ENCODE measurements around the gene ANGPT4.
"Not testable (repeated sequence)": the region's sequence is repeated elsewhere in the genome, so short reads cannot be mapped to it uniquely, and the experiment has no call there.

ANGPT4 gene

GRCh38 chr20:842547-842940 lies 73.6 kb downstream of the ANGPT4 start:
- no peak for DNase-seq

DNA sequence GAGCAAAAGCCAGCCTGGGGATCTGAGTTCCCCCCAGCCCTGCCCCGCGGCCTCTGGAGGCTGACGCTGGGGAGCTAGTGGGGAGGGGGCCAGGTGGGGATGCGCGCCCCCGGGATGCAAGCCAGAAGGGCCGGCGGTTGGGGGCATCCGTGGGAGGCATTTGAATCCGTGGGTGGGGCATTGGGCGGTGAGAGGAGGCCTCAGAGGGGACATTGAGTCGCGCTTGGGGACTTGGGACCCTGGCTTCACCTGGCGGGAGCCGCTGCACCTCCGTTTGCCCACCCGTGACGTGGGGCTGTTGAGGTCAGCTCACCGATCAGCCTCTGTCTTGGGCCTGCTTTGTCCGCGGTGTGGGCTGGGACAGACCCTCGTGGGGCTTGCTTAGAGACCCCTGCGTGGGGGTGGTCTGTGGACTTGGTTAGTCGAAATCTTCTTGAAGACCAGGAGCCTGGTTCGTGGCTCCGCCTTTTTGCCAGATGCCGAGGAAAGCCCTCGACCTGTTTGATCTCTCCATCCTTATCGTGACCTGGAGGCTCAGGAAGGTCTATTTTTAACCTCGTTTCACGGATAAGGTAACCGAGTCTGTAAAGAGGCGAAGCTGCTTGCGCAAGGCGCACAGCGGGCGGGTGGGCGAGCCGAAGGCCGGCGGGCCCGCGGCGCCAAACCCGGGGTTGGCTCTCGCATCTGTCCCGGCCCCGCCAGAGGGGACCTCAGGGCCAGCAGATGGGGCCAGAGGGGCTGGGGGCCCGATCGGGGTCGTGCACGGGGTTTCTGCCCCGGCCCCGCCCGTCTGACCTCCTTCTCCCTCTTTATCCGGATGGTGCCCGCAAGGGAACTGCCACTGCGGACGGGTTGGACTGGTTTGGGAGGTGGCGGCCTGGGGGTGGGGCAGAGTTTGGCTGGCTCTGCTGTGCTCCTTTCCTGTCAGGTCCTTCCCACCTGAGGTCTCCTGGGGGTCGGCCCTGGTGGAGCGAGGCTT lies 74.3 kb downstream of the ANGPT4 start:
- no peak for DNase-seq

DNA sequence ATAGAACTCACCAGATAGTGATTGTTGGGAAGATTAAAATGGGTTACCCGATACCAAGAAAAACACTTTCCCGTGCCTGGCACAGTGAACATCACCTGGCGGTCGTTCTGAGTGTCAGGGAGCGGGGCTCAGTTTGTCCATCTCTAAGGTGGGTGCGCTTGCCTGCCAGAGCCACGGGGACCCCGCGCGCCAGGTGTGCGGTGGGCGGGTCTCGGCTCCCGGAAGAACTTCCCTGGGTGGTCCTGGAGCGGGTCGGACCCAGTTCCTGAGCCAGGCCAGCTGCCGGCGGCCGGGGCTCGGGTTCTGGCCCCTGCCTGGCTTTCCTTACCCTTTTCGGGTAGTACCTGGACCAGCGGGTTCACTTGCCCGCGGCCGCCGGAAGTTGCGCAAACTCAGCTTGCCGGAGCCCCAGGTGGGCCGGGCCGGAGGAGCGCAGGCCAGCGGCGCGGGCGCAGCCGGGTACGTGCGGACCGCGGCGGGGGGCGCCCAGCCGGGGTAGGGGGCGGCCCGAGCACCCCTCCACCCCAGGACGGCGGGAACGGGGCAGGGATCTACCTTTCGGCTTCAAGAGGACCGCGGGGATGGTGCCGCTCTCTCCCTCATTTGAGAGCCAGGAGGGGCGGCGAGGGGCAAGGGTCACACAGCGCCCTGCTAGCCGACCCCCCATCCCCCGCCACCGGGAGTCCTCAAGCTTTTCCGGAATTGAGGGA lies 75.1 kb downstream of the ANGPT4 start:
- peak; percentile 8 for DNase-seq

- DNase-seq, result no peak
Observed at GRCh38 chr20:840503-840857, 75.7 kb downstream of the ANGPT4 start.

- DNase-seq, result no peak
Observed at GRCh38 chr20:839626-840025, 76.5 kb downstream of the ANGPT4 start.

DNA sequence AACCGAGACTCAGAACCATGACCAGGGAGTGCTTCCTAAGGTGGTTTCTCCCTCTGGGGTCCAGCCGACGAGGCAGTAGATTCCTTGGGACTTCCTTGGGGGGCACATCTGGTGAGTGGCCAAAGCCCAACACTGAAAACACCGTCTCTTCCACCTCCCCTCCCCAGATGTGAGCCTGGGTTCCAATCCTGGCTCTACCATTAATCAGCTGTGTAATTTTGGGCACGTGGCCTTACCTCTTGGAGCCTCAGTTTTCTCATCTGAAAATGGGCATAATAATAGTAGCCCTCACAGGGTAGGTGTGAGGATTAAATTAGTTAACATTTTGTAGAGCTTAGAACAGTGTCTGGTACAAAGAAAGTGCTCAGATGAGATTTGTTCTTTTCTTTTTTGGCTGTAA lies 77.1 kb downstream of the ANGPT4 start:
- no peak for DNase-seq

- no peak for DNase-seq
Observed at GRCh38 chr20:836190-836589, 79.9 kb downstream of the ANGPT4 start.

- no peak for DNase-seq
Observed at GRCh38 chr20:835608-836045, 80.5 kb downstream of the ANGPT4 start.

- no peak for DNase-seq
Observed at GRCh38 chr20:834151-834746, 81.9 kb downstream of the ANGPT4 start.

DNA sequence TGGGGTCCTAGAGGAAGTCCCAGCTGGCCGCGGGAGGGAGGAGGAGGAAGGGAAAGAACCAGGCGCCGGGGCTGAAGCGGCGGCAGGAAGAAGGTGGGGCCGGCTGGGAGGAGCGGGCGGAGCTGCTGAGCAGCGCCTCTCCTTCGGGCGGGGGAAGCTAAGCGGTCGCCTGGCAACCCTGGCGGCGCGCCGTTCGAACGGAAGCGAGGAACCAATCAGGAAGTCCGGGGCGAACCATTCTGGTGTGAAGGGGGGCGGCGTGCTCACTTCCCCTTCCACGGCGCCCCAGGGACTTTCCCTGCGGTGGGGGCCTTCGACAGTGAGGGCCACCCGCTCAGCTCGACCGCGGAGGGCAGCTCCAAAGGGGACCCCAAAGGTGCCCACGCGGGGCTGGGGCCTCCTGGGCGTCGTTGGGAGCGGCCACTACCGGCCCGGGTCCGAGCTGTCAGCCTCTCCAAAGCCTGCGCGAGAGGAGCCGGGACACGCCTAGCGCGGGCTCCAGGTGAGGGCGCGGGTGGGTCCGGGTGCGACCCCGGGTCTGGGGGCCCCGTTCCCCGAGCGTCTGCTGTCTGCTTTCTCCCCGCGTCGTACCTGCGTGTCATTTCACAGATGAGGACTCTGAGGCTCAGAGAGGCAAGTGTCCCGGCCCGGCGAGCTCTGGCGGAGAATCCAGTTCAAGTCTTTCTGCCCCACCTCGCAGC lies 82.5 kb downstream of the ANGPT4 start, which contains the start of gene FAM110A:
Gene FAM110A (plus strand): TSS at position 266 of the 701 bp plus-strand sequence. CDS start 11,090 bp downstream, outside the sequence.
- DNase-seq, result peak; percentile 93

- DNase-seq, result no peak
Observed at GRCh38 chr20:833121-833449, 83.0 kb downstream of the ANGPT4 start.

GRCh38 chr20:831956-832355 lies 84.2 kb downstream of the ANGPT4 start:
- DNase-seq, result no peak

- DNase-seq, result no peak
Observed at GRCh38 chr20:831251-831650, 84.9 kb downstream of the ANGPT4 start.

- no peak for DNase-seq
Observed at GRCh38 chr20:830011-830521, 86.1 kb downstream of the ANGPT4 start.

- DNase-seq, result no peak
Observed at GRCh38 chr20:829551-829950, 86.6 kb downstream of the ANGPT4 start.

GRCh38 chr20:828987-829386 lies 87.1 kb downstream of the ANGPT4 start:
- DNase-seq, result no peak

GRCh38 chr20:827981-828380 lies 88.2 kb downstream of the ANGPT4 start:
- DNase-seq, result not testable (repeated sequence)

DNA sequence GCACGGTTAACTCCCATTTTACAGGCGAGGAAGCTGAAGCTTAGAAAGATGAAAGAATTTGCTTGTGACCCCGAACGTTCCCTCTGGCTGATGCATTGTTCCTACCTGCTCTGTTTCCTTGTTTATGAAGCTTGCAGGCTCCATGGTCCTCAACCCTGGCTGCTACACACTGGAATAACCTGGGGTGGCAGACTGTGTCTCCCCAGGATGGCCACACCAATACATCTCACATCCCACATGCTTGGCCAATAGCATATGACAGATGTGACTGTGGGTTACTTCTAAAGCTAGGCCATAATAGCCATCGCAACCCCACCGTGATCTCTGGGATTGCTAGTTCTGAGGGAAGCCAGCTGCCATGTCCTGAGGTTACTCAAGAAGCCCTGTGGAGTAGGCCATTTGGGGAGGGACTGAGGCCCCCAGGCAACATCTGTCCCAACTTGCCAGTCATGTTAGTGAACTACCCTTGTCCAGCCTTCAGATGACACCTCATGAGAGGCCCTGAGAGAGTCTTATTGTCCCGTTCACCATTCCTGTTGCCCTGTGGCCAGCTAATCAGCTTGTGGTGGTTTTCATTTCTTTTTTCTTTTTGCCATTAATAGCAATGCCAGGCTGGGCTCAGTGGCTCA lies 89.3 kb downstream of the ANGPT4 start:
- no peak for DNase-seq

DNA sequence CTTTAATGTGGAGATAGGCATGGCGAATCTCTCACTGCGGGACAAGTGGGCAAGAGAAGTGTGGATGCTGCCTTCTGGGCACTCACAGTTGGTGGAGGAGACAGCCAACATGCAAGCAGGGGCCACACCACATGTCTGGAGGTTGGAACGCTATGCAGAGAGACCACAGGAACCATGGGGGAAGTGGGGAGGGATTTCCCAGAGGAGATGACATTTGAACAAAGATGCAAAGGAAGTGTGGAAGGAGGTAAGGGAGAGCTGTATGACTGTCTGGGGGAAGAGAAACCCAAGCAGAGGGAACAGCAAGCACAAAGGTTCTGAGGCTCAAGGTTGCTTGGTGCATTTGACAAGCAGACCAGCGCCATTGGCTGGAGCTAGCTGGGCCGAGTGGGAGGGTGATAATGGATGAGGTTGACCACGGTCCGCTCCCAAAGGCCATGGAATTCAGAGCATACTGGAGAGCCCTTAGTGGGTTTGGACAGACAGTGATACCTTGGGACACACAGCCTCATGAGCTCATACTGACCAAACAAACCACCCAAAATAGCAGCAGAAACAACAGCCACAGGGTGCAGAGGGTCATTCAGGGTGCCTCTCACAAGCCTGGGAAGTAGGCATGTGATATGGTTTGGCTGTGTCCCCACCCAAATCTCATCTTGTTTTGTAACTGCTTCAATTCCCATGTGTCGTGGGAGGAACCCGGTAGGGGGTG lies 90.3 kb downstream of the ANGPT4 start:
- no peak for DNase-seq

- DNase-seq, result no peak
Observed at GRCh38 chr20:824916-825315, 91.2 kb downstream of the ANGPT4 start.

DNA sequence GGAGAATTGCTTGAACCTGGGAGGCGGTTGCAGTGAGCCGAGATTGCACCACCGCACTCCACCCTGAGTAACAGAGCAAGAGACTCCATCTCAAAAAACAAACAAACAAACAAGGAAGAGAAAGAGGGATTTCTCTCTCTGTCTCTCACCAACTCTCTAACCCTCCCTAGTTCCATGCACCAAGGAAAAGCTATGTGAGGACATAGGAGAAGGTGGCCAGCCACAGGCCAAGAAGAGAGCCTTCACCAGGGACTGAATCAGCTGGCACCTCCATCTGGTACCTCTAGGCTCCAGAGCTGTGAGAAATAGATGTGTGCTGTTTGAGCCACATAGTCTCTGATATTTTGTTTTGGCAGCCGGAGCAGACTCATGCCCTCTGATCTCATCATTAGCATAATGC lies 91.6 kb downstream of the ANGPT4 start:
- no peak for DNase-seq

DNA sequence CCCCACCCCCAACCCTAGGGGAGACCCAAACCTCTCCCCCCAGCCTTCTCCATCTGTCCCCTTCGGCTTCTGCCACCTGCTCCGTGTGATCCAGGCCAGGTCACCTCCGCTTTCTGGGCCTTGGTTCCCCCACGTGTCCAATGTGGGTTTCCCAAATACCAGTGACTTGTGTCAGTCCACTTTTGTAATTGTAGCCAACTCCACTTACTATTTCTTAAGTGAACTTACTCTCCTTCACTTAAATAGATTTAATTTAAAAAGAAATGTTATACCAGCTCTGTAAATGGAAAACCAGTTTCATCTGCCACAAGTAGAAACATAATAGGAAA lies 92.6 kb downstream of the ANGPT4 start:
- no peak for DNase-seq
